H9 (cell line): ENCODE results near the gene ANO2. TPM values are rescaled to one million over a fixed set of nuclear protein-coding genes. Genes with fewer than 3 reads are reported as not detected.

Experiments
- DNase-seq: peaks from one replicate; pipeline ENCODE4 v3.0.0-alpha.2; 2017
- H2AFZ ChIP-seq: one replicate; pipeline ENCODE4 v1.6.1; 2013; ENCODE audit warnings: mild to moderate bottlenecking, low read length, control low read depth, moderate library complexity
- H2AK5ac ChIP-seq: 2 replicates; pipeline ENCODE4 v1.6.1; 2013; ENCODE audit warnings: low read length, control low read depth, mixed read lengths; ENCODE audit not compliant: insufficient read length
- H2BK120ac ChIP-seq: one replicate; pipeline ENCODE4 v1.6.1; 2013; ENCODE audit warnings: low read depth, mild to moderate bottlenecking, low read length, control low read depth, inconsistent platforms; ENCODE audit not compliant: poor library complexity, severe bottlenecking
- H2BK12ac ChIP-seq: 2 replicates; pipeline ENCODE4 v1.6.1; 2013; ENCODE audit warnings: low read length, control low read depth, mixed read lengths, low read depth; ENCODE audit not compliant: insufficient read length
- H2BK15ac ChIP-seq: 2 replicates; pipeline ENCODE4 v1.6.1; 2013; ENCODE audit warnings: low read depth, low read length, control low read depth
- H2BK20ac ChIP-seq: one replicate; pipeline ENCODE4 v1.6.1; 2013; ENCODE audit warnings: low read depth, mild to moderate bottlenecking, low read length, control low read depth, inconsistent platforms; ENCODE audit not compliant: poor library complexity, severe bottlenecking
- H2BK5ac ChIP-seq: 2 replicates; pipeline ENCODE4 v1.6.1; 2013; ENCODE audit warnings: low read length, control low read depth, mixed read lengths; ENCODE audit not compliant: insufficient read length
- H3K14ac ChIP-seq: 2 replicates; pipeline ENCODE4 v1.6.1; 2013; ENCODE audit warnings: low read length, control low read depth; ENCODE audit not compliant: insufficient read depth
- H3K18ac ChIP-seq: 2 replicates; pipeline ENCODE4 v1.6.1; 2013; ENCODE audit warnings: low read depth, mild to moderate bottlenecking, mixed read lengths, low read length, control low read depth; ENCODE audit not compliant: insufficient read length
- H3K23ac ChIP-seq: 2 replicates; pipeline ENCODE4 v1.6.1; 2013; ENCODE audit warnings: low read length, control low read depth, mixed read lengths, low read depth; ENCODE audit not compliant: insufficient read length
- H3K23me2 ChIP-seq: 2 replicates; pipeline ENCODE4 v1.6.1; 2013; ENCODE audit warnings: low read depth, mild to moderate bottlenecking, mixed read lengths, low read length, control low read depth; ENCODE audit not compliant: insufficient read length, poor library complexity, severe bottlenecking
- H3K27ac ChIP-seq: 2 replicates; pipeline ENCODE4 v1.5.1; 2013; ENCODE audit warnings: low read length, control low read depth, mixed read lengths, low read depth; ENCODE audit not compliant: insufficient read length
- H3K27me3 ChIP-seq: 2 replicates; pipeline ENCODE4 v1.6.1; 2013; ENCODE audit warnings: low read length, control low read depth, inconsistent platforms; ENCODE audit not compliant: insufficient read depth
- H3K4ac ChIP-seq: 2 replicates; pipeline ENCODE4 v1.6.1; 2013; ENCODE audit warnings: low read depth, mild to moderate bottlenecking, control low read depth, inconsistent platforms, low read length, moderate library complexity
- H3K4me1 ChIP-seq: 2 replicates; pipeline ENCODE4 v1.6.1; 2013; ENCODE audit warnings: low read length, control low read depth, inconsistent platforms; ENCODE audit not compliant: insufficient read depth
- H3K4me2 ChIP-seq: 2 replicates; pipeline ENCODE4 v1.6.1; 2013; ENCODE audit warnings: low read length, control low read depth, mixed read lengths; ENCODE audit not compliant: insufficient read length, insufficient read depth
- H3K56ac ChIP-seq: 2 replicates; pipeline ENCODE4 v1.6.1; 2013; ENCODE audit warnings: low read depth, mild to moderate bottlenecking, mixed read lengths, low read length, control low read depth; ENCODE audit not compliant: insufficient read length
- H3K79me1 ChIP-seq: 2 replicates; pipeline ENCODE4 v1.6.1; 2013; ENCODE audit warnings: low read depth, mild to moderate bottlenecking, moderate library complexity, low read length, control low read depth, inconsistent platforms; ENCODE audit not compliant: insufficient read depth, poor library complexity, severe bottlenecking
- H3K79me2 ChIP-seq: 2 replicates; pipeline ENCODE4 v1.6.1; 2013; ENCODE audit warnings: low read length, control low read depth, inconsistent platforms; ENCODE audit not compliant: insufficient read depth
- H3K9ac ChIP-seq: 2 replicates; pipeline ENCODE4 v1.6.1; 2013; ENCODE audit warnings: low read length, control low read depth, mixed read lengths; ENCODE audit not compliant: insufficient read length; ENCODE audit errors: extremely low read depth
- H3K9me3 ChIP-seq: one replicate; pipeline ENCODE4 v1.6.1; 2013; ENCODE audit warnings: low read depth, low read length, inconsistent platforms; ENCODE audit not compliant: control insufficient read depth
- H3T11ph ChIP-seq: one replicate; pipeline ENCODE4 v1.6.1; 2013; ENCODE audit warnings: mild to moderate bottlenecking, low read length, control low read depth, inconsistent platforms
- H4K20me1 ChIP-seq: one replicate; pipeline ENCODE4 v1.6.1; 2013; ENCODE audit not compliant: control insufficient read depth, insufficient read length, insufficient read depth
- H4K5ac ChIP-seq: 2 replicates; pipeline ENCODE4 v1.6.1; 2013; ENCODE audit warnings: low read depth, mild to moderate bottlenecking, mixed read lengths, low read length, control low read depth; ENCODE audit not compliant: insufficient read length
- H4K8ac ChIP-seq: replicated peaks from 2 replicates; pipeline ENCODE4 v1.6.1; 2013; ENCODE audit warnings: low read length, control low read depth, mixed read lengths, low read depth; ENCODE audit not compliant: insufficient read length
- H4K91ac ChIP-seq: 2 replicates; pipeline ENCODE4 v1.6.1; 2013; ENCODE audit warnings: low read depth, mild to moderate bottlenecking, moderate library complexity, mixed read lengths, low read length, control low read depth; ENCODE audit not compliant: insufficient read length
- H3K27ac Mint-ChIP-seq, 3 experiments: 2 replicates in 2 of 3; 3 replicates in 1 of 3; pipeline ENCODE4 v1.8.0; 2020 to 2021; ENCODE audit warnings: mixed read lengths in 3 of 3, mild to moderate bottlenecking in 1 of 3, moderate library complexity in 1 of 3
- H3K27me3 Mint-ChIP-seq: 2 replicates; pipeline ENCODE4 v1.8.0; 2021; ENCODE audit warnings: low read depth, mild to moderate bottlenecking, moderate library complexity, mixed read lengths
- H3K36me3 Mint-ChIP-seq, 3 experiments: 2 replicates in 2 of 3; 3 replicates in 1 of 3; pipeline ENCODE4 v1.8.0; 2020 to 2021; ENCODE audit warnings: low read depth in 3 of 3, mixed read lengths in 3 of 3; ENCODE audit not compliant: insufficient read depth in 1 of 3
- H3K4me1 Mint-ChIP-seq, 2 experiments: 2 replicates each; pipeline ENCODE4 v1.8.0; 2020; ENCODE audit warnings: mixed read lengths in 2 of 2
- H3K4me3 Mint-ChIP-seq, 2 experiments: 2 replicates in 1 of 2; 3 replicates in 1 of 2; pipeline ENCODE4 v1.8.0; 2020 to 2021; ENCODE audit warnings: mild to moderate bottlenecking in 2 of 2, mixed read lengths in 2 of 2, moderate library complexity in 1 of 2
- H3K9me3 Mint-ChIP-seq, 2 experiments: 2 replicates in 1 of 2; 3 replicates in 1 of 2; pipeline ENCODE4 v1.8.0; 2020; ENCODE audit warnings: mild to moderate bottlenecking in 2 of 2, mixed read lengths in 2 of 2, moderate library complexity in 1 of 2
- WGBS: extraction: QIAGEN DNeasy Blood & Tissue Kit; methylation state at CpG from one replicate; pipeline ENCODE4 v1.1.7; 2013; ENCODE audit warnings: missing lambda C conversion rate, low lambda C conversion rate, mixed read lengths; ENCODE audit not compliant: insufficient read length; ENCODE audit errors: extremely low coverage; 5-methylcytosine and 5-hydroxymethylcytosine counted together
- total RNA-seq: library from RNA; stranded (reverse); gene quantifications from 2 replicates; pipeline ENCODE4 v1.2.1, GENCODE V29; 2021
- TF ChIP-seq, protein P1 (sequence below): fragments of 200-600 bp; sonication (generic); conservative IDR thresholded peaks from 3 replicates; pipeline ENCODE4 v1.8.0; 2021; ENCODE audit warnings: antibody characterized with exemption, mild to moderate bottlenecking

ANO2 gene
- total RNA-seq, 1 experiment from 2014 or later = 3.8 TPM

DNA sequence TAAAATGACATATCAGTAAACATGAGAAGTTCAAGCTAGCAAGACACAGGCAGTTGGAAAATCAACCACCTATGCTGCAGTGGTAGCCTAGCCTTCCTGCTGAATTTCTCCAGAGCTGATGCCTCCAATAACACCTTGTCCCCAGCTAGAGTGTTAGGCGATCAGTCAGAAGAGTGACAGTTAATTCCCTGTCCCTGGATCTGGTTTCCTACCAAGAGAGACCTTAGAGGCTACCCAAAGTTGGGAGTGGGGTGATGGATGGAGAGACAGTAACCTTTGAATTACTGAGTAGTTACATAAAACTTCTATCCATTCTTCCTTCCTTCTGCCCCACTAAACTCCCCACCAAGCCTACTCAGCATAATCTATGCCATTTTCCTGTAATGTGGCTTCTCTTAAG is 1.9 kb upstream of the ANO2 start:
- no peaks in the 10 kb centered on the region for H3K79me1 ChIP-seq
- H2BK12ac ChIP-seq = no peak overlapping the region
- H3K4me1 Mint-ChIP-seq = peaks cover 22 to 23% of the 10 kb centered on the region in 2 experiments
- H4K20me1 ChIP-seq = no peaks in the 10 kb centered on the region
- H3K4me3 Mint-ChIP-seq = peak overlapping the region in 1 of 2 experiments; percentile 9; a peak in 3 of 5 replicates
- whole genome bisulfite sequencing = no CpG with 5 or more reads among the region's 1 CpG
- H3K27ac ChIP-seq = no peak overlapping the region
- no peak overlapping the region for H2AK5ac ChIP-seq
- H2AFZ ChIP-seq = no peak overlapping the region
- H3K27me3 ChIP-seq = peaks cover 10% of the 10 kb centered on the region; the same call in 1 of the 2 replicates
- H2BK5ac ChIP-seq = no peak overlapping the region
- no peak overlapping the region for H3K4ac ChIP-seq
- no peaks in the 10 kb centered on the region for H3K4me1 ChIP-seq
- H3K23ac ChIP-seq = no peak overlapping the region
- no peaks in the 10 kb centered on the region for H3K79me2 ChIP-seq
- no peak overlapping the region for H3K18ac ChIP-seq
- H3T11ph ChIP-seq = no peak overlapping the region
- no peak overlapping the region for H2BK15ac ChIP-seq
- H4K91ac ChIP-seq = no peak overlapping the region
- no peak overlapping the region for H3K56ac ChIP-seq
- H3K36me3 Mint-ChIP-seq = no peaks in the 10 kb centered on the region
- H2BK120ac ChIP-seq = no peak overlapping the region
- H3K9me3 Mint-ChIP-seq = no peaks in the 10 kb centered on the region
- H4K5ac ChIP-seq = no peak overlapping the region
- DNase-seq = no peak
- peaks cover 6% of the 10 kb centered on the region for H3K23me2 ChIP-seq
- no peak overlapping the region for H3K9ac ChIP-seq
- no peaks in the 10 kb centered on the region for H3K9me3 ChIP-seq
- TF ChIP-seq, protein P1, sequence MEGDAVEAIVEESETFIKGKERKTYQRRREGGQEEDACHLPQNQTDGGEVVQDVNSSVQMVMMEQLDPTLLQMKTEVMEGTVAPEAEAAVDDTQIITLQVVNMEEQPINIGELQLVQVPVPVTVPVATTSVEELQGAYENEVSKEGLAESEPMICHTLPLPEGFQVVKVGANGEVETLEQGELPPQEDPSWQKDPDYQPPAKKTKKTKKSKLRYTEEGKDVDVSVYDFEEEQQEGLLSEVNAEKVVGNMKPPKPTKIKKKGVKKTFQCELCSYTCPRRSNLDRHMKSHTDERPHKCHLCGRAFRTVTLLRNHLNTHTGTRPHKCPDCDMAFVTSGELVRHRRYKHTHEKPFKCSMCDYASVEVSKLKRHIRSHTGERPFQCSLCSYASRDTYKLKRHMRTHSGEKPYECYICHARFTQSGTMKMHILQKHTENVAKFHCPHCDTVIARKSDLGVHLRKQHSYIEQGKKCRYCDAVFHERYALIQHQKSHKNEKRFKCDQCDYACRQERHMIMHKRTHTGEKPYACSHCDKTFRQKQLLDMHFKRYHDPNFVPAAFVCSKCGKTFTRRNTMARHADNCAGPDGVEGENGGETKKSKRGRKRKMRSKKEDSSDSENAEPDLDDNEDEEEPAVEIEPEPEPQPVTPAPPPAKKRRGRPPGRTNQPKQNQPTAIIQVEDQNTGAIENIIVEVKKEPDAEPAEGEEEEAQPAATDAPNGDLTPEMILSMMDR = no peak
- H3K14ac ChIP-seq = no peak overlapping the region
- peak overlapping the region in 1 of 3 experiments; percentile 95; a peak in 2 of 7 replicates for H3K27ac Mint-ChIP-seq
- H2BK20ac ChIP-seq = no peak overlapping the region
- peaks cover 52% of the 10 kb centered on the region for H3K27me3 Mint-ChIP-seq
- no peak overlapping the region for H4K8ac ChIP-seq
- no peak overlapping the region for H3K4me2 ChIP-seq
